GM18502 (cell line): Measurements from ENCODE around the gene AGPAT4.

Source experiments
- ATAC-seq: cut with Tn5 transposase; IDR thresholded peaks from one replicate; pipeline ENCODE4 v1.9.1; 2021; ENCODE audit warnings: mild to moderate bottlenecking; ENCODE audit not compliant: unreplicated experiment, poor library complexity

Gene AGPAT4

GRCh38 chr6:161091972-161092701, 181.7 kb downstream of the AGPAT4 start:
- ATAC-seq = no peak

GRCh38 chr6:161091151-161091550, 182.7 kb downstream of the AGPAT4 start:
- ATAC-seq = no peak

- ATAC-seq = no peak
Measured at GRCh38 chr6:161088676-161089328, 185.1 kb downstream of the AGPAT4 start.

GRCh38 chr6:161085246-161085645, 188.6 kb downstream of the AGPAT4 start:
- no peak for ATAC-seq

GRCh38 chr6:161082215-161082614, 191.6 kb downstream of the AGPAT4 start:
- ATAC-seq = no peak

GRCh38 chr6:161080263-161080970, 193.4 kb downstream of the AGPAT4 start:
- no peak for ATAC-seq
